Esophagus muscularis mucosa (tissue), 4 donors: ENCODE data around the gene PFKL.

ENCODE experiments used
- CTCF ChIP-seq, 3 experiments: fragments of 200-600 bp in 2 of 3; fragments of 450-650 bp in 1 of 3; sonication (generic) in 2 of 3; IDR thresholded peaks; one replicate each; pipeline ENCODE4 v1.5.1; 2017 to 2019; ENCODE audit warnings: antibody characterized with exemption in 3 of 3, mild to moderate bottlenecking in 2 of 3, moderate library complexity in 1 of 3
- EP300 ChIP-seq: sonication (generic); formaldehyde crosslinking; IDR thresholded peaks from one replicate; pipeline ENCODE4 v1.6.1; 2017; ENCODE audit warnings: antibody characterized with exemption
- POLR2AphosphoS5 ChIP-seq, 2 donors: sonication (generic); formaldehyde crosslinking; IDR thresholded peaks; one replicate each; pipeline ENCODE4 v1.6.1; 2017; ENCODE audit warnings: antibody characterized with exemption in 2 of 2

GRCh38 chr21:44260066-44260465 is 39.8 kb upstream of the PFKL start:
- no peak for TF ChIP-seq CTCF (IDR thresholded peaks at IDR 0.05)
- TF ChIP-seq EP300, result no peak
- TF ChIP-seq POLR2AphosphoS5 (IDR thresholded peaks at IDR 0.05), result no peak
